Stimulated activated CD8-positive, alpha-beta memory T cell treated with anti-CD3 and anti-CD28 coated beads, Interleukin-12 subunit alpha, Interleukin-12 subunit beta, amount 100 ng/mL, for 24 hours (primary cell): ENCODE results near the gene SH3D19.
"Not testable (repeated sequence)": the region's sequence is repeated elsewhere in the genome, so short reads cannot be mapped to it uniquely, and the experiment has no call there.

Experiments used
- DNase-seq: peaks from one replicate; pipeline ENCODE4 v3.0.0-alpha.2; 2020; ENCODE audit errors: extremely low read depth

SH3D19 gene

GRCh38 chr4:151322570-151322969, 2.8 kb downstream of the SH3D19 start:
- no peak for DNase-seq

DNA sequence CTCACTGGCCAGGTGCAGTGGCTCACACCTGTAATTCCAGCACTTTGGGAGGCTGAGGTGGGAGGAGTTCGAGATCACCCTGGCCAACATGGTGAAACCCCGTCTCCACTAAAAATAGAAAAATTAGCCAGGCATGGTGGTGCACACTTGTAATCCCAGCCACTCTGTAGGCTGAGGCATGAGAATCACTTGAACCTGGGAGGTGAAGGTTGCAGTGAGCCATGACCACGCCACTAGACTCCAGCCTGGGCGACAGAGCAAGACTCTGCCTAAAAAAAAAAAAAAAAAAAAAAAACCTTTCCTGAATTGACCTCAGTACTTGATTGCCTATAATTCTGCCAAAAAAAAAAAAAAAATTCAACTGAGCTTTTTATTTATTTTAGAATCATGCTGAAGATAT, 3.2 kb downstream of the SH3D19 start:
- not testable (repeated sequence) for DNase-seq

- DNase-seq: no peak
Observed at GRCh38 chr4:151321586-151321985, 3.8 kb downstream of the SH3D19 start.

DNA sequence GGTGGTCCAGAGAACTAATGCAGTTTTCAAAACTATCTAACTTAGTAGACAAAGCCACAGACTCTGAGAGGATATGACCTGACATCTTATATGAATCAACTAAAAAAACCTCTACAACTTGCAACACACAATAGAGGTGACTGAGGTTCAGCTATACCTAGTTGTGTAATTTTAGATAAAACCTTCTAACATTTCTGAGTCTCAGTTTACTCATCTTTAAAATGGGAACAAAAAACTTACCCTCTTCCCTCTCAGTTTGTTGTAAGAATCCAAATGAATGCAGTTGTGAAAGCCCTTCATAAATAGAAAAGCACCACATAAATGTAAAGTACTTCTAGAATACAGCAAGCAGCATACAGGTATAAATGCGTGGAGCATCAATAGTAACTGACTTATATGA, 5.9 kb downstream of the SH3D19 start:
- DNase-seq: no peak

DNA sequence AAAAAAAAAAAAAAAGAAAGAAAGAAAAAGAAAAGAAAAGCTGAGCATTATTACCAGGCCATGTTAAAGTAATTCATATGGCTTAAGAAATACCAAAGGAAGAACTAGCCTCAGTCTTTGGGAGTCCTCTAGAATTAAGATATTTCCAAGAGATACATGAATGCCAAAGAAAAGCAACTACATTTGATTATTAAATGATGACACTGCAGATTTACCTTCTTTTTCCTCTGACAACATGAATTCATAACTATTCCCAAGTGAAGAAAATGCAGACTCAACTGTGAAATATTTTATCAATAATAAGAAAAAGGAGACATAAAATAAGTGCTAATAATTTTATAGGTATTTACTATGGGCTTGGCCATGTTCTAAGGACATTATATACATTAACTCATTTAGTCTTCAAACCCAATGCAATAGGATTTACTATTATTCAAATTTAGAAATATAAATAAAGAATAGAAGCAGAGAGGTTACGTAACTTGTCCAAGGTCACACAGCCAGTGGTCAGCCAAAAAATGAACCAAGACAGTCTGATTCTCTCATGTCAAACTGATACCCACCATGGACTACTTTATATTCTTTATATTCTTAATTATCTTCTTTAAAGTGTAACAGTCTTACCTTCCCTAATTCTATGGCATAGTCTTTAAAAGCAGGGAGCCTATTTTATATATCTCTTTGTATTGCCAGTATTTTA, 6.9 kb downstream of the SH3D19 start:
- DNase-seq: no peak

GRCh38 chr4:151316645-151317044, 8.8 kb downstream of the SH3D19 start:
- DNase-seq: no peak

DNA sequence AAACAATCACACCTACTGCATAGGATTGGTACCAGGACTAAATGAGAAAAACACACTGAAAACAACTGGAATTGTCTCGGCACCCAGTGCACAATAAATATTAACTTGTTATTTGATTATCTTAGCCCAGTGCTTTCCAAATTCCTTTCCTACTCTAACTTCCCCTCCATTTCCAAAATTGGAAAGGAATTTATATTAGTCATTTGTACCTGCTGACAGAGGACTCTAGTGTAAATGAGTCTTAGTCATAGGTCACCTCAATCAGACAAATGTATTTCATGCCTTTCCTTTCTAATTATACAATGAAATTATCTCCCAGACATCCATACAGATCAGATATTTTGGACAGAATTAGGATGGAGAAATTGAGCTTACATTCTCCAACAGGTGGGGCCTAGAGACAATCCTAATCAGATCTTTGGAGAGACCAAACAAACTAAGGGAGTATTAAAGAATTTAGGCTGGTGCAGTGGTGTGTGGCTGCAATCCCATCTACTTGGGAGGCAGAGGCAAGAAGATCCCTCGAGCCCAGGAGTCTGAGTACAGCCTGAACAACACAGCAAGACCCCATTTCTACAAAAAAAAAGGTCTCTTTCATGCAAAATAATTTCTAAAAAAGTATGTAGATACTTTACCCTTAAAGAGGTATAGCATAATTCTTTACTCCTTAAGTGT, 10.1 kb downstream of the SH3D19 start:
- DNase-seq: no peak

- DNase-seq: no peak
Observed at GRCh38 chr4:151314479-151314878, 10.9 kb downstream of the SH3D19 start.

- no peak for DNase-seq
Observed at GRCh38 chr4:151314010-151314355, 11.4 kb downstream of the SH3D19 start.

GRCh38 chr4:151313306-151314009, 11.9 kb downstream of the SH3D19 start:
- no peak for DNase-seq

GRCh38 chr4:151310124-151310728, 15.2 kb downstream of the SH3D19 start:
- no peak for DNase-seq

DNA sequence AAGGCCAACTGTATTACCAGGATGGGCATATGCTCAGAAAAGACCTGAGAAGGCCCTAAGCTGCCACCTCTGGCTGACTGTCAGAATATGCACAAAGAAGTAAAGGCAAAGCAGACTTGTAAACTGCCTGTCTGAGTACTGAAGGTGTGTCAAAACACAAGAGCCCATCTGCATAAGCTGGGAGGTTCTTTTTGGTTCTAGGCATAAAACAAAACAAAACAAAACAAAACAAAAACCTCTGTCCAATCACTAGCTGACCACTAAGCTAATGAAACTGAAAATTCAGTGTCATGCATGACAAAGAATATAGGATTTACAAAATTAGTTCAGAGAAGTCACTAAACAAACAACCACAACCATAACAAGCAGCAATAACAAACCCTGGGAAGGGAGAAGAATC, 20.6 kb downstream of the SH3D19 start:
- DNase-seq: no peak

GRCh38 chr4:151304226-151304625, 21.2 kb downstream of the SH3D19 start:
- DNase-seq: no peak

DNA sequence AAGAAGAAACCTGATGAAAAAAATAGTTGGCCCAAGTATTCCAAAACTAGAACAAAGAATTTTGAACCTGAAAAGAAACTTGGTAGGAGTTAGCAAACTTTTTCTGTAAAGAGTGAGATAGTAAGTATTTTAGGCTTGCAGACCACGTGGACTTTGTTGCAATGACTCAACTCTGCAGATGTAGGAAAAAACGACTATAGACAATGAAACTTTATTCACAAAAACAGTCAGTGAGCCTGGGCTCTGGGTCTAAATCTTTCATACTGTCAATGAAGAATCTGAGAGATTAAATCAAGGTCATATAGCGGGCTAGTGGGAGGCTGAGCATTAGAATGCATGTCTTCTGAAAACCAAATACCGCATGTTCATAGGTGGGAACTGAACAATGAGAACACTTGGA, 23.0 kb downstream of the SH3D19 start:
- DNase-seq: no peak

GRCh38 chr4:151297170-151297569, 28.2 kb downstream of the SH3D19 start:
- no peak for DNase-seq

- DNase-seq: no peak
Observed at GRCh38 chr4:151296227-151296626, 29.2 kb downstream of the SH3D19 start.

- no peak for DNase-seq
Observed at GRCh38 chr4:151294833-151295496, 30.4 kb downstream of the SH3D19 start.

DNA sequence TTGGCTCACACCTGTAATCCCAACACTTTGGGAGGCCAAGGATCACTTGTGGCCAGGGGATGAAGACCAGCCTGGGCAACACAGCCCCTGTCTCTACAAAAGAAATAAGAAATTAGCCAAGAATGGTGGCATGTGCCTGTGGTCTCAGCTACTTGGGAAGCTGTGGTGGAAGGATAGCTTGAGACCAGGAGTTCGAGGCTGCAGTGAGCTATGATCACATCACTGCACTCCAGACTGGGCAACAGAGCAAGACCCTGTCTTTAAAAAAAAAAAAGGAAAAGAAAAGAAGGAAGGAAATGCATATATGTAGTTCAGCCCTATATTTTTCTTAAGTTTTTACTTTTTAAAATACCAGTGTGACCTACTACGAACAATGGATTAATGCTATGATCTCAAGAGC, 33.4 kb downstream of the SH3D19 start:
- no peak for DNase-seq

DNA sequence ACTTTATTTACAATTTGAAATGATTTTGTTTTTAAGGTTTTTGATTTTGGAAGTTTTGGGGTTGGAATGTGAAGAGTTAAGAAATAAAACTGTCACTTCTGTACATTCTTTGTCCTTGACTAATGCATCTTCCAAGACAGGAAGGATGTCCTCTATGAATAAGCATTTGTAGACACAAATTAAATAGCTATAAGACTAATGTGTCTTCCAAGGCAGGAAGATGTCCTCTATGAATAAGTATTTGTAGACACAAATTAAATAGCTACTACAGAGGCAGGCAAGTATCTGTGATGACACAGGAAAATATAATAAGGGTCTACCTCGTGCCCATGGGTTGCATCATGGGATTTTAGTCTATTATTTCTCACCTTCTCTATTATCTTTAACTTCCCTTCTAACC, 33.9 kb downstream of the SH3D19 start:
- DNase-seq: no peak

DNA sequence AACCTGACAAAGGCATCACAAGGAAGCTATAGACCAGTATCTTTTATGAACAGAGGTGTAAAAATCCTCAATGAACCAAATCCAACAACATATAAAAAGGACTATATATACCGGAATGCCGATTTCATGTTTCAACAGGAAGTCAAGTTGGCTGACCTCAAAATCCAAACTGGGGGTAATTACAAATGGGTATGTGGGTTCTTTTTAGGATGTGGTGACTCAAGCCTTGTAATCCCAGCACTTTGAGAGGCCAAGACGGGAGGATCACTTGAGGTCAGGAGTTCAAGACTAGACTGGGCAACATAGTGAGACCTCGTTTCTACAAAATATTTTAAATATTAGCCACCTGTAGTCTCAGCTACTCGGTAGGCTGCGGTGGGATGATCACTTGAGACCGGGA, 38.0 kb downstream of the SH3D19 start:
- DNase-seq: no peak

DNA sequence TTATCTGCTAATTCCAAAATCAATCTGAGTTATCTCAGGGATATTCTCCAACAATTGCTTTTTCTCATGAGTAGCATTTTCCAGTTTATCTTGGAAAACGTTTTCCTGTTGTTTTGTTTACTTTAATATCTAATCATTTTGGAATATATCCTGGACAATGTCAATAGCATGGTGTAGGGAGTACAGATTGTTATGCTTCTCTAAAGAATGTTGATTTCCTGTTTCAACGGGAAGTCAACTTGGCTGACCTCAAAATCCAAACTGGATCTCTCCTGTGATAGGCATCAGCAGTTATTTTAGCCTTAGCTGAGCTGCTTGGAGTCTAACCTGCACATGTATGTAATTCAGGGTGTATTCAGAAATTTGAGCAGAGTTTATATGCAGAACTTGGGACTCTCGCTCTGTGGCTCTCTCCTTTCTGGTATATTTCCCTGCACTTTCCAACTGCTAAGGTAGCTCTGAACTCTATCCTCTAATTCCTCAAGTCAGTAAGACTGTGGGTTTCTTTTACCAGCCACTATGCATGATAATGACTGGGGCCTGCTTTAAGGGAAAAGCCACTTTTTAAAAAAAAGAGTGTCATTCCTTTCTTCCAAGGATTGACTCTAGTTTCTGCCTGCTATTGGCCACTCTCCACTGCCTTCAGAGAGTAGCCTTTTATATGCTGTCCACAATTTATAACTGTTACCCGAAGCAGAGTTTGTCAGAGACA, 40.7 kb downstream of the SH3D19 start:
- no peak for DNase-seq
